ENCODE results near the gene BRIP1. TPM values are rescaled to one million over a fixed set of nuclear protein-coding genes. Genes with fewer than 3 reads are reported as not detected.

The BRIP1 gene
- total and polyA plus RNA-seq, 5 donors from 2014 or later, result 0.71 to 3.0 (median 1.3) TPM

- Mint-ChIP-seq H3K36me3 (peaks cover 4% of the 10 kb centered on the region), H3K27ac (no peak overlapping the region), H3K4me3 (no peak overlapping the region), H3K9me3 (peaks cover 0 to 4% (median 0%) of the 10 kb centered on the region in 7 donors), H3K27me3 (no peaks in the 10 kb centered on the region), H3K4me1 (peaks cover 0 to 12% (median 4%) of the 10 kb centered on the region in 4 donors)
- DNase-seq (no peak), ATAC-seq (ENCODE audit: low read depth in 2 of 2) (no peak)
- Histone ChIP-seq H3K4me1 (ENCODE audit: control insufficient read depth, insufficient read depth, low read length, poor library complexity, severe bottlenecking) (no peaks in the 10 kb centered on the region), H3K36me3 (ENCODE audit: control insufficient read depth, insufficient read depth, low read length) (no peaks in the 10 kb centered on the region), H3K4me3 (ENCODE audit: low read depth, low read length) (no peak overlapping the region), H3K27ac (ENCODE audit: insufficient read depth, low read length, poor library complexity, severe bottlenecking) (no peak overlapping the region), H3K27me3 (ENCODE audit: control insufficient read depth, insufficient read depth, low read length) (no peaks in the 10 kb centered on the region), H3K9me3 (ENCODE audit: control insufficient read depth in 2 of 2, low read length in 2 of 2) (no peaks in the 10 kb centered on the region)
Observed at GRCh38 chr17:61816538-61816937, 46.8 kb downstream of the BRIP1 start.

GRCh38 chr17:61815863-61816503 lies 47.3 kb downstream of the BRIP1 start:
- no peaks in the 10 kb centered on the region for H3K27me3 ChIP-seq (ENCODE audit: control insufficient read depth, insufficient read depth, low read length)
- H3K9me3 ChIP-seq (ENCODE audit: control insufficient read depth in 2 of 2, low read length in 2 of 2), result no peaks in the 10 kb centered on the region
- ATAC-seq (ENCODE audit: low read depth in 2 of 2) (no peak), DNase-seq (no peak)
- peaks cover 0 to 12% (median 4%) of the 10 kb centered on the region in 4 donors for H3K4me1 Mint-ChIP-seq
- H3K4me3 Mint-ChIP-seq, result no peak overlapping the region
- H3K4me1 ChIP-seq (ENCODE audit: control insufficient read depth, insufficient read depth, low read length, poor library complexity, severe bottlenecking), result no peaks in the 10 kb centered on the region
- H3K27ac Mint-ChIP-seq, result no peak overlapping the region
- no peaks in the 10 kb centered on the region for H3K27me3 Mint-ChIP-seq
- no peak overlapping the region for H3K27ac ChIP-seq (ENCODE audit: insufficient read depth, low read length, poor library complexity, severe bottlenecking)
- peaks cover 0 to 4% (median 0%) of the 10 kb centered on the region in 7 donors for H3K9me3 Mint-ChIP-seq
- no peak overlapping the region for H3K4me3 ChIP-seq (ENCODE audit: low read depth, low read length)
- peaks cover 3% of the 10 kb centered on the region for H3K36me3 Mint-ChIP-seq
- no peaks in the 10 kb centered on the region for H3K36me3 ChIP-seq (ENCODE audit: control insufficient read depth, insufficient read depth, low read length)

DNA sequence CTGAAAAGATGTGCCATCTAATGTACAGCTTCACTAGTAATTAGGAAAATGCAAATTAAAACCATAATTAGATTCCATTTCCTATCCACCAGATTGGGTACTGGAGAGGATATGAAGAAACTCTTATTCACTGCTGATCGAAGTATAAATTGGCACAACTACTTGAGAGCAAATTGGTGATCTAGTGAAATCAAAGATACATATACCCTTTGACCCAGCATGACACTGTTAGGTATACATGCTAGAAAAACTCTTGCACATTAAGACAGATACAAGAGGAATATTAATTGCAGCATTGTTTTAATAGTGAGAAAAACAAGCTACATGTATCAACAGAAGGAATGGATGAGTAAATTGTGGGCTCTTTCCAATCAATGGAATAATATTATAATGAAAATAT lies 48.8 kb downstream of the BRIP1 start:
- no peak overlapping the region for H3K4me3 Mint-ChIP-seq
- ATAC-seq (ENCODE audit: low read depth in 2 of 2) (no peak), DNase-seq (no peak)
- H3K9me3 Mint-ChIP-seq, result peaks cover 0 to 4% (median 0%) of the 10 kb centered on the region in 7 donors
- H3K27ac ChIP-seq (ENCODE audit: insufficient read depth, low read length, poor library complexity, severe bottlenecking), result no peak overlapping the region
- H3K9me3 ChIP-seq (ENCODE audit: control insufficient read depth in 2 of 2, low read length in 2 of 2), result no peaks in the 10 kb centered on the region
- no peak overlapping the region for H3K27ac Mint-ChIP-seq
- H3K27me3 ChIP-seq (ENCODE audit: control insufficient read depth, insufficient read depth, low read length), result no peaks in the 10 kb centered on the region
- H3K27me3 Mint-ChIP-seq, result no peaks in the 10 kb centered on the region
- peaks cover 2% of the 10 kb centered on the region for H3K36me3 Mint-ChIP-seq
- H3K4me3 ChIP-seq (ENCODE audit: low read depth, low read length), result no peak overlapping the region
- peaks cover 3 to 22% (median 9%) of the 10 kb centered on the region in 4 donors for H3K4me1 Mint-ChIP-seq
- no peaks in the 10 kb centered on the region for H3K4me1 ChIP-seq (ENCODE audit: control insufficient read depth, insufficient read depth, low read length, poor library complexity, severe bottlenecking)
- no peaks in the 10 kb centered on the region for H3K36me3 ChIP-seq (ENCODE audit: control insufficient read depth, insufficient read depth, low read length)

GRCh38 chr17:61813211-61813610 lies 50.1 kb downstream of the BRIP1 start:
- Histone ChIP-seq H3K4me3 (ENCODE audit: low read depth, low read length) (no peak overlapping the region), H3K27me3 (ENCODE audit: control insufficient read depth, insufficient read depth, low read length) (no peaks in the 10 kb centered on the region), H3K9me3 (ENCODE audit: control insufficient read depth in 2 of 2, low read length in 2 of 2) (no peaks in the 10 kb centered on the region), H3K27ac (ENCODE audit: insufficient read depth, low read length, poor library complexity, severe bottlenecking) (no peak overlapping the region), H3K36me3 (ENCODE audit: control insufficient read depth, insufficient read depth, low read length) (no peaks in the 10 kb centered on the region), H3K4me1 (ENCODE audit: control insufficient read depth, insufficient read depth, low read length, poor library complexity, severe bottlenecking) (no peaks in the 10 kb centered on the region)
- no peaks in the 10 kb centered on the region for H3K9me3 Mint-ChIP-seq
- H3K27me3 Mint-ChIP-seq, result no peaks in the 10 kb centered on the region
- no peak overlapping the region for H3K4me3 Mint-ChIP-seq
- no peak for ATAC-seq (ENCODE audit: low read depth in 2 of 2)
- H3K36me3 Mint-ChIP-seq, result no peaks in the 10 kb centered on the region
- no peak overlapping the region for H3K27ac Mint-ChIP-seq
- DNase-seq, result no peak
- peaks cover 3 to 23% (median 9%) of the 10 kb centered on the region in 4 donors for H3K4me1 Mint-ChIP-seq

GRCh38 chr17:61812747-61813146 lies 50.6 kb downstream of the BRIP1 start:
- Histone ChIP-seq H3K27ac (ENCODE audit: insufficient read depth, low read length, poor library complexity, severe bottlenecking) (no peak overlapping the region), H3K9me3 (ENCODE audit: control insufficient read depth in 2 of 2, low read length in 2 of 2) (no peaks in the 10 kb centered on the region), H3K4me1 (ENCODE audit: control insufficient read depth, insufficient read depth, low read length, poor library complexity, severe bottlenecking) (no peaks in the 10 kb centered on the region), H3K27me3 (ENCODE audit: control insufficient read depth, insufficient read depth, low read length) (no peaks in the 10 kb centered on the region), H3K4me3 (ENCODE audit: low read depth, low read length) (no peak overlapping the region), H3K36me3 (ENCODE audit: control insufficient read depth, insufficient read depth, low read length) (no peaks in the 10 kb centered on the region)
- Mint-ChIP-seq H3K4me1 (peaks cover 3 to 23% (median 9%) of the 10 kb centered on the region in 4 donors), H3K27ac (no peak overlapping the region), H3K4me3 (no peak overlapping the region), H3K27me3 (no peaks in the 10 kb centered on the region), H3K36me3 (no peaks in the 10 kb centered on the region), H3K9me3 (no peaks in the 10 kb centered on the region)
- DNase-seq (no peak), ATAC-seq (ENCODE audit: low read depth in 2 of 2) (no peak)

DNA sequence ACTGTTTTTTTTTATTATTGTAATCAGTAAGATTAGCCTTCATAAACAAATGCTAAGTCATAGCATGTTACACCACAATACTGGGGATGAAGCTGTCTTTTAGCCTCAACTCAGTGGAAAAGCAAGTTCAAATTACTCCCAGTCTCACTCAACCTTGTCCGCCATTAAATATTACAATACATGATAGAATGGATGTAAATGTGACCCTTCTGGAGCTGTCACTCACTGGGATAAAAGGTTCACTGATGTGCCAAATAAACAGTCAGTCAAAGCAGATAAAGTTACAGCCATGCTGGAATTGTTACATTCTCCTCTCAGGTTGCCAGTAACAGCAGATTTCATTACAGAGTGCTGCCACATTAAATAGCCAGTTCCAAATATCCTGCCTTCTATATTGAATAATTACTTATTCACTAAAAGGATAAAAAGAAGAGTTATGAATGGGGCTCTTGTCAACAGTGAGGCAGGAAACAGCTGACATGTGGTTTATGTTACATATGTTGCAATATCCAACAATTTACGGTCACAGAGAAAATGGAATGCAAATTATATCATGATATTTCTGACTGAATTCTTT lies 53.4 kb downstream of the BRIP1 start:
- H3K27ac ChIP-seq (ENCODE audit: insufficient read depth, low read length, poor library complexity, severe bottlenecking), result no peak overlapping the region
- Mint-ChIP-seq H3K36me3 (no peaks in the 10 kb centered on the region), H3K4me3 (no peak overlapping the region), H3K9me3 (no peaks in the 10 kb centered on the region), H3K27ac (no peak overlapping the region), H3K4me1 (peaks cover 10 to 20% (median 17%) of the 10 kb centered on the region in 4 donors), H3K27me3 (no peaks in the 10 kb centered on the region)
- ATAC-seq (ENCODE audit: low read depth in 2 of 2) (no peak), DNase-seq (no peak)
- peaks cover 7% of the 10 kb centered on the region for H3K4me1 ChIP-seq (ENCODE audit: control insufficient read depth, insufficient read depth, low read length, poor library complexity, severe bottlenecking)
- no peak overlapping the region for H3K4me3 ChIP-seq (ENCODE audit: low read depth, low read length)
- no peaks in the 10 kb centered on the region for H3K9me3 ChIP-seq (ENCODE audit: control insufficient read depth in 2 of 2, low read length in 2 of 2)
- no peaks in the 10 kb centered on the region for H3K27me3 ChIP-seq (ENCODE audit: control insufficient read depth, insufficient read depth, low read length)
- no peaks in the 10 kb centered on the region for H3K36me3 ChIP-seq (ENCODE audit: control insufficient read depth, insufficient read depth, low read length)

- Histone ChIP-seq H3K27me3 (ENCODE audit: control insufficient read depth, insufficient read depth, low read length) (no peaks in the 10 kb centered on the region), H3K36me3 (ENCODE audit: control insufficient read depth, insufficient read depth, low read length) (no peaks in the 10 kb centered on the region), H3K4me1 (ENCODE audit: control insufficient read depth, insufficient read depth, low read length, poor library complexity, severe bottlenecking) (peaks cover 7% of the 10 kb centered on the region), H3K9me3 (ENCODE audit: control insufficient read depth in 2 of 2, low read length in 2 of 2) (no peaks in the 10 kb centered on the region), H3K27ac (ENCODE audit: insufficient read depth, low read length, poor library complexity, severe bottlenecking) (no peak overlapping the region), H3K4me3 (ENCODE audit: low read depth, low read length) (no peak overlapping the region)
- Mint-ChIP-seq H3K27ac (peak overlapping the region in 1 of 3 donors; percentile 7), H3K9me3 (no peaks in the 10 kb centered on the region), H3K4me1 (peaks cover 10 to 20% (median 17%) of the 10 kb centered on the region in 4 donors), H3K36me3 (no peaks in the 10 kb centered on the region), H3K4me3 (no peak overlapping the region), H3K27me3 (no peaks in the 10 kb centered on the region)
- DNase-seq, result no peak
- ATAC-seq (ENCODE audit: low read depth in 2 of 2), result no peak
Observed at GRCh38 chr17:61808442-61808841, 54.9 kb downstream of the BRIP1 start.

GRCh38 chr17:61806936-61807335 lies 56.4 kb downstream of the BRIP1 start:
- Mint-ChIP-seq H3K27ac (no peak overlapping the region), H3K36me3 (no peaks in the 10 kb centered on the region), H3K4me1 (peaks cover 10 to 20% (median 17%) of the 10 kb centered on the region in 4 donors), H3K9me3 (no peaks in the 10 kb centered on the region), H3K27me3 (no peaks in the 10 kb centered on the region), H3K4me3 (peak overlapping the region in 2 of 4 donors; percentile 2 to 83)
- DNase-seq (no peak), ATAC-seq (ENCODE audit: low read depth in 2 of 2) (no peak)
- Histone ChIP-seq H3K9me3 (ENCODE audit: control insufficient read depth in 2 of 2, low read length in 2 of 2) (no peaks in the 10 kb centered on the region), H3K36me3 (ENCODE audit: control insufficient read depth, insufficient read depth, low read length) (no peaks in the 10 kb centered on the region), H3K27ac (ENCODE audit: insufficient read depth, low read length, poor library complexity, severe bottlenecking) (no peak overlapping the region), H3K4me3 (ENCODE audit: low read depth, low read length) (no peak overlapping the region), H3K27me3 (ENCODE audit: control insufficient read depth, insufficient read depth, low read length) (no peaks in the 10 kb centered on the region), H3K4me1 (ENCODE audit: control insufficient read depth, insufficient read depth, low read length, poor library complexity, severe bottlenecking) (peaks cover 7% of the 10 kb centered on the region)
